Anterior cingulate cortex (tissue), 58 donors: ENCODE results near the gene GAA.
A peak's percentile ranks its signal among the peaks of the same experiment; 100 is the strongest.

Experiments used
- DNase-seq, 58 donors: peaks; one replicate each; lab custom pipeline; 2025; lab: John Stamatoyannopoulos, UW

The GAA gene

DNA sequence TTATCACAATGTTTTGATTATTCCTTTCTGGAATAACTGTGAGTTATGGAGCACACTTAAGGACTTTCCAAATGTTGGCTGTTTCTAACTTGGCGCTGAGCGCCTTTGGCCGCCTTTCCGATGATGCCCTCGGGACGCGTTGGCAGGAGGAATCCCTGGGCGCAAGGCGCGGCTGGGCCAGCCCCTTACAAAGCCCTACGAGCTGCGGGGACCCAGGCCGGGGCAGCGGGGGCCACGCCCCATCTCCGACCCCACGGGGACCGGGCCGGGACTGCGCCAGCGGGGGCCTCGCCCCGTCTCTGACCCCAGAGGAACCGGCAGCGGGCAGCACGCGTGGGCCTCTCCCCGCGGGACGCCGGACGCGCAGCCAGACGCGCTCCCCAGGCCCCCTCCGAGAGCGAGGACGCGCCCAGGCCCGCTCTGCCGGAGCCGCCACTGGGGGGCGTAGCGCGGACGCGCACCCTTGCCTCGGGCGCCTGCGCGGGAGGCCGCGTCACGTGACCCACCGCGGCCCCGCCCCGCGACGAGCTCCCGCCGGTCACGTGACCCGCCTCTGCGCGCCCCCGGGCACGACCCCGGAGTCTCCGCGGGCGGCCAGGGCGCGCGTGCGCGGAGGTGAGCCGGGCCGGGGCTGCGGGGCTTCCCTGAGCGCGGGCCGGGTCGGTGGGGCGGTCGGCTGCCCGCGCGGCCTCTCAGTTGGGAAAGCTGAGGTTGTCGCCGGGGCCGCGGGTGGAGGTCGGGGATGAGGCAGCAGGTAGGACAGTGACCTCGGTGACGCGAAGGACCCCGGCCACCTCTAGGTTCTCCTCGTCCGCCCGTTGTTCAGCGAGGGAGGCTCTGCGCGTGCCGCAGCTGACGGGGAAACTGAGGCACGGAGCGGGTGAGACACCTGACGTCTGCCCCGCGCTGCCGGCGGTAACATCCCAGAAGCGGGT, at the start of gene GAA:
Gene GAA (plus strand): TSS at position 571 of the 935 bp plus-strand sequence. CDS start 3,006 bp downstream, outside the sequence.
- peak in 57 of 58 donors; percentile 38 to 88 (median 74) for DNase-seq

DNA sequence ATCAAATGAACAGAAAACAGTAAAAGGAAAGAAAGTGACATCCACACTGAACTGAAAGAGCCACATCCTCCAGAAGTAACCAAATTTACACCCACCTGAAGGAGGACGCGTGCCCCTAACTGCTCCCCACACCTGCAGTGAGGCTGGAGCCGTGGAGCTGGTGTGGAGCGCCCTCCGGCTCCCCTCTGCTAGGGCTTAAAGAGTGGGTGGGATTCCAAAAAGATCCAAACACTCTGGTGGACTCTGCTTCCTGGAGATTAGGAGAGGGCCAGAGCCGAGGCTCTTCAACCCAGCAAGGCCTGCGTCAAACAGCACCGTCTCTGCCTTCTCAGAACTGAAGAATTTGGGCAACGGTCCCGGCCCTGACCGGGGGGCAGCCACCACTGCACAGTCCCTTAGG, 49.7 kb upstream of the GAA start:
- no peak for DNase-seq

- no peak for DNase-seq
Measured at GRCh38 chr17:80053102-80053501, 48.3 kb upstream of the GAA start.

DNA sequence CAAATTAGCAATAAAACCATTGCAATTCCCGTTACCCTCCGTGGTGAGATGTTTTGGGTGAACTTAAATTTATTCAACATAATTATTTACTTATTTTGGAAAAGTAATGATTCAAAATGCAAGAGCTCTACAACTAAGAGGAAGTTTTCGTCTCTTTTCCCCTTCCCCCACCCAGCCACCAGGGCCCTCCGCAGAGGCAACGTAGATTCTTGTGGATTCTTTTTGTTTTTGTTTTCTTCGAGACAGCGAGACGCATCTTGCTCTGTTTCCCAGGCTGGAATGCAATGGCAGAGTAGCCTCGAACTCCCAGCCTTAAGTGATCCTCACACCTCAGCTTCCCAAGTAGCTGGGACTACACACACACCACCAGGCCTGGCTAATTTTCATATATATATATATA, 45.8 kb upstream of the GAA start:
- no peak for DNase-seq

GRCh38 chr17:80058311-80058955, 42.9 kb upstream of the GAA start:
- no peak for DNase-seq

GRCh38 chr17:80060644-80061043, 40.7 kb upstream of the GAA start:
- DNase-seq, result no peak

GRCh38 chr17:80061421-80061820, 40.0 kb upstream of the GAA start:
- DNase-seq, result no peak

- peak in 12 of 58 donors; percentile 7 to 29 (median 16) for DNase-seq
Measured at GRCh38 chr17:80063830-80064585, 37.4 kb upstream of the GAA start.

DNA sequence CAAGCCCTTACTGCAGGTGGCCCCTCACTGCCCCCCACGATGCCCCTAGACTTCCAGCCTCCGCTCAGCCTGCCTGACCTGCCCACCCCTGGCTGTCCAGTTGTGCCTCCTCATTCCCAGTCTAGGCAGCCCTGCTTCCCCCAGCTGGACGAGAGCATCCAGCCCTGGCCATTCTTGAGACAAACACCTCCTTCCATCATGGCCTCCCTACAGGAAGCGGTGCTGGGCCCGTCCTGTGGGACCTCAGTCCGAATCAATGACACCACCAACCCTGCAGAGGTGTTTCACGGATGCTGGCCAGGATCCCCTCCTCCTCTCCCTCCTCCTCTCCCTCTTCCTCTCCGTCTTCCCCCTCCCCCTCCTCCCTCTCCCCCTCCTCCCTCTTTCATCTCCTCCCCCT, 36.7 kb upstream of the GAA start:
- no peak for DNase-seq

DNA sequence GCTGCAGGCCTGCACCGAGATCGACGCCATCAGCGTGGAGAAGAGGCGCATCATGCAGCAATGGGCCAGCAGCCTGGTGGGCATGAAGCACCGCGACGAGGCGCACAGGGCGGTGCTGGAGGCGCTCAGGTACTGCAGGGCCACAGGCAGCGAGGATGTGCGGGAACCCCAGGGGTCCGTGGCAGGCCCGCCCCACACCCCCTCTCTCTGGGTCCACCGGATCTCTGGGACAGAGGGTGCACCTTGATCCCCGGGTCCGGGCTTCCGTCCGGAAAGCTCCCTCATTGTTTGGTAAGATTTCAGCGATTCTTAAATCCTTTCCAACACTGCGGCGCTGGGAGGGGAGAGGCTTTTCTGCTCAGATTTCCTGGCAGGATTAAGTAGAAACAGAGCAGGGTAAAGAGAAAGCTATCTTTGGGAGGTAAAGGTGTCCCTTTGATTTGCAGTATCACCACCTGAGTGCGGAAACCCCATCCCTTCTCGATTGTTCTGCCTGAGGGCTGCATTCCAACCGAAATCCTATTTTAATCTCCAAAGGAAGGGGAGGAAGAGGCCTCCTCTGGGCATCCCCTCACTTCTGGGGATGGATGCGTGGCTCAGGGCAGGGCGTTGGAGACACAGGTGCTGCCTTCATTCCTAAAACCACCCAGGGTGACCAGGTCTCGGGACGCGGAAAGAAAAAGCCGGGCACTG, 35.8 kb upstream of the GAA start:
- no peak for DNase-seq

DNA sequence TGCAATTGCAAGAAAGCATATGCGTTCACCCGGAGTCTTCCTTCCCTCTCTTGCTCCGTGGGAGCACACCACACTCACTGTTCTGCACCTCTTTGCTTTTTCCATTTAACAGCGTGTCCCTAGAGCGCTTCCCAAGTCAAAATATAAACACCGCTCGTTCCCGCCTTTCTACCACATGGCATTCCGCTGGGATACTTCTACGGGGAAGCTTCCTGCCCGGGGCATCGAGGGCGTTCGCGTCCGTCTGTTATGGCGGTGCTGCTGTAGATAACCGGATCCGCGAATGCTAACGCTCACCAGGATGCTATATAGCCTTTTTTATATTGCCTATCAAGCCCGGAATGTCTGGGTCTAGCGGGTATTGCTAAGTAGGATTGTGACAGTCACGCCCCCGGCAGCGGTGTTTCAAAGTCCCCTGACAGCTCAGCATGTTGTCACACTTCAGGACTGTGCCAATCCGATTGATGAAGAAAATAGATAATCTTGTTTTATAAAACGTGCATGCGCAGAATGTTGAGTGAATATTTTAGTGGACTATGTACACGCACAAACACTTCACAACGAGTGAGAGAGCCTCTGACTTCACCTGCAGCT, 33.9 kb upstream of the GAA start:
- DNase-seq, result no peak

DNA sequence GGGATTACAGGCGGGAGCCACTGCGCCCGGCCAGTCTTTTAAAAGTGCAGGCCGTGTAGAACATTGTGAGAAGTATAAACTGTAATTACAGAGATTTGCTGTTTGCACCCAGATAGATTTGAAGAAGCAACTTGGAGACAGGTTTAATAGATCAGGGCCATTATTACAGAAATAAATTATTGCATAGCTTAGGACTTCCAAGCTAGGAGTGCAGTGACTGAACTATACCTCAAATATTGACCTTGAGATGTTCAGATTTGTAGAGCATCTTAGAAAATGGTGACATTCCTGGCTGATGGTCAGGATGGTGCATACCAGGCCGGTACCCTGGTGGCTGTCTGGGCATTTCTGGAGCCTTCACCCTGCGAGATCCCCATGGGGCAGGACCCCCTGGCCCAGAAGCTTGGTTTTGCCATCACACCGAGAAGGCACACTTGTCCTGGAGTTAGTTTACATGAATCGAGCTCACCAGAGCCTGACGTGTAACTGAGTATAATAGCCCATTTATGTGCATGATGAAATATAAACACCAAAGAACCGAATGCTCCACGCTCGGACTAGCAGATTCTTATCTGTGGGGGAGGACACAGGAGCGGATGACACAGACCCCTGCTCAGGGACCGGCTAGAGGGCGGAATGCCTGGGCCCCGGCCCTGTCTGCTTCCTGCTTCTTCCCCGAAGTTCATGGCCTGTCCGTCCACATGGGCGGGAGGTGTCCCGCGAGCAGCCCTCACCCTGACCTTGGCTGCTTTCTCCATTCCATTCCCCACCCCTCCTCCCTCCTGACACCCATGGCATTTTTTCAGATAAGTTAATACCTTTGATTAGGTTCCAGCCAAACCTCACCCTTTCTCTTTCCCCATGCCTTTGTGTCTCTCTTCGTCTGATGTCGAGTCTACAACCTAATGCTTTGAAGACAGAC, 32.8 kb upstream of the GAA start:
- no peak for DNase-seq

DNA sequence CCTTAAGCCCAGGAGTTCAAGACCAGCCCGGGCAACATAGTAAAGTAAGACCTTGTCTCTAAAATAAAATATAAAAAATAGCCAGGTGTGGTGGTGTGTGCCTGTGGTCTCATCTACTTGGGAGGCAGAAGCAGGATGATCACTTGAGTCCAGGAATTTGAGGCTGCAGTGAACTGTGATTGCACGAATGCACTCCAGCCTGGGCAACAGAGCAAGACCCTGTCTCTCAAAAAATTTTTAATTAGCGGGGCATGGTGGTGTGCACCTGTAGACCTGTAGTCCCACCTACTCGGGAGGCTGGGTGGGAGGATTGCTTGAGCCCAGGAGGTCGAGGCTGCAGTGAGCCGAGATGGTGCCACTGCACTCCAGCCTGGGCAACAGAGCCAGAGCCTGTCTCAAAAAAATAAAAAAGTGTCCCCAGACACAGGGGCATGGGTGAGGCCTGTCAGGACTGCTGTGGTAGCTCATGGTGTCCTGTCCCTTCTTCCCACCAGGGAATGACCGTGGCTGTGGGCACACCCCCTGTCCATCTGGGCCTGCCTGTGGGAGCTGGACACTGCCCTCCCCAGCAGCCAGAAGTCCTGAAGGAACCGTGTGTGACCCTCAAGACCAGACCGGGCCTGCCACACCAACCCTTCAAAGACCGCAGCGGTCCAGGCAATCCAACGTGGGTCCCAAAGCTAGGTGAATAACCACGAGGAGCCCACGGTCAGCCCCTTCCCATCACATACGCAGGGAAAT, 30.8 kb upstream of the GAA start:
- DNase-seq, result no peak

DNA sequence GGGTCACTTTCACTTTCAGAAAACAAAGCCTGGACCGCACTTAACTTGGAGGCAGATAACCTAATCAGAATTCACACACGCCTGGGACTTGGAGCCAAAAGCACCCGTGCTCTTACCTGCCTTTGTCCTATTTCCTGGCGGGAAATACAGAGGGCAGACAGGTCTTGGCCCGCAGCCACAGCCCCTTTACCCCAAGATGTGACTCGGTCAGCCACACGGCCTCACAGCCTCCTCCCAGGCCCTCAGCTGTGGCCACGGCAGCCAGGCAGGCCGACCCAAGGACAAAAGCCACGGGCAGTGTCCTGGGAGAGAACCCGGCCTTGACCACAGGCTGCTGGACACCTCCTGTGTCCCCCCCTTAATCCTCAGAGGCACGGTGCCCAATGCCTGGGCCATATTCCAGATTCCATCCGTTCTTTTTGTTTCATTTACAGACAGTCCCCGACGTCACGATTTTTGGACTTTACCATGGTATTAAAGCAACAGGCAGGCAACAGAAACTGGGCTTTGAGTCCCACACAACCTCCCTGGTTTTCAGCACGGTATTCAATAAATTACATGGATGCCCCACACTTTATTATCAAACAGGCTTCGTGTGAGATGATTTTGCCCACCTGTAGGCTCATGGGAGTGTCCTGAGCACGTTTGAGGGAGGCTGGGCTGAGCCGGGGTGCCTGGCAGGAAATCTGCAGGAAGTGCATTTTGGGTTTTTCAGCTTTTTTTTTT, 30.1 kb upstream of the GAA start:
- peak in 39 of 58 donors; percentile 14 to 75 (median 38) for DNase-seq

- no peak for DNase-seq
Measured at GRCh38 chr17:80072410-80072809, 29.0 kb upstream of the GAA start.

GRCh38 chr17:80080081-80080480, 21.3 kb upstream of the GAA start:
- DNase-seq, result no peak

GRCh38 chr17:80081596-80081995, 19.8 kb upstream of the GAA start:
- no peak for DNase-seq
